CD4-positive, alpha-beta T cell treated with Interleukin-17A for 4 hours (primary cell): ENCODE results near the gene GIMD1.
"Not testable (repeated sequence)": the region's sequence is repeated elsewhere in the genome, so short reads cannot be mapped to it uniquely, and the experiment has no call there.

ENCODE experiments used
- DNase-seq: peaks from one replicate; pipeline ENCODE4 v3.0.0-alpha.2; 2020; ENCODE audit warnings: mixed read lengths

Gene GIMD1

GRCh38 chr4:106344647-106344970, 24.0 kb downstream of the GIMD1 start:
- DNase-seq, result no peak

- DNase-seq, result no peak
Measured at GRCh38 chr4:106343865-106344646, 24.5 kb downstream of the GIMD1 start.

DNA sequence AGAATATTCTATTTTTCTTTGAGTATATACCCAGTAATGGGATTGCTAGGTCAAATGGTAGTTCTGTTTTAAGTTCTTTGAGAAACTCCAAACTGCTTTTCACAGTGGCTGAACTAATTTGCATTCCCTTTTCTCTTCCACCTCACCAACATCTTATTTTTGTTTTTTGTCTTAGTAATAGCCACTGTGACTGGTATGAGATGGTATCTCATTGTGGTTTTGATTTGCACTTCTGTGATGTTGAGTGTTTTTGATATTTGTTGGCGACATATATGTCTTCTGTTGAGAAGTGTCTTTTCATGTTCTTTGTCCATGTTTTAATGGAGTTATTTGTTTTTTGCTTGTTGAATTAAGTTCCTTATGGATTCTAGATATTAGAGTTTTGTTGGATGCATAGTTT, 27.8 kb downstream of the GIMD1 start:
- no peak for DNase-seq

DNA sequence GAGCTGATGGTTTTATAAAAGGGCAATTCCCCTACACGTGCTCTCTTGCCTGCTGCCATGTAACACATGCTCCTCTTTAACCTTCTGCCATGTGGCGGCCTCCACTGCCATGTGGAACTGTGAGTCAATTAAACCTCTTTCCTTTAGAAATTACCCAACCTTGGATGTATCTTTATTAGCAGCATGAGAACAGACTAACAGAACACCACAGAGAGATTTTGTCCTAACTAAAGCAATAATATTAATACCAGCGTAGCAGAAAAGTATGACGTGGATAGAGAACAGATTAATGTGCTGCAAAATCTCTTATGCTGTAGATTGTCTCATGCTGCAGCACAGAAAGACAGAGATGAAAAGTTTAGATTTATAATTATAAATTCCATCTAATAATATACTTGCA, 29.1 kb downstream of the GIMD1 start:
- DNase-seq, result no peak

DNA sequence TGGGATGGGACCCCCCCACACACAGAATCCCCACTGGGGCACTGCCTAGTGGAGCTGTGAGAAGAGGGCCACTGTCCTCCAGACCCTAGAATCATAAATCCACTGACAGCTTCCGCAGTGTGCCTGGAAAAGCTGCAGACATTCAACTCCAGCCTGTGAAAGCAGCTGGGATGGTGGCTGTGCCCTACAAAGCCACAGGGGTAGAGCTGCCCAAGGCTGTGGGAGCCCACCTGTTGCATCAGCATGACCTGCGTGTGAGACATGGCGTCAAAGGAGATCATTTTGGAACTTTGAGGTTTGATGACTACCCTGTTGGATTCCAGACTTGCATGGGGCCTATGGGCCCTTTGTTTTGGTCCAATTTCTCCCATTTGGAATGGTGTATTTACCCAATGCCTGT, 29.9 kb downstream of the GIMD1 start:
- no peak for DNase-seq

GRCh38 chr4:106337916-106338315, 30.7 kb downstream of the GIMD1 start:
- DNase-seq, result no peak

DNA sequence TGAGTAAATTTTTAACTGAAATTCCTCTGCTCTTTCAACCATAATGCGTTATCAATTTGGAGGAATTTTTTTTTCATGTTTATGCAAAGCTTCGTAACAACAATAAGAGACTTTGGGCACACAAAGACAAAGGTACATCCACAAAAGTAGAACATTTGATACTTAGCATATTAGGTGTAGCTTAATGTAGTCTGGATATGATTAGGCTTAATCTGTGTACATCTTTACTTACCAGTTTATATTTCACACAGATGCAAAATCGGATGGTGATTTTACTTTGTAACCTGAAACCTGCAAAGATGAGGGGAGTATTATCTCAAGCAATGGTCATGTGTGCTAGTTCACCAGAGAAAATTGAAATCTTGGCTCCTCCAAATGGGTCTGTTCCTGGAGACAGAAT, 32.0 kb downstream of the GIMD1 start:
- no peak for DNase-seq

GRCh38 chr4:106334741-106335470, 33.7 kb downstream of the GIMD1 start:
- DNase-seq, result no peak

- no peak for DNase-seq
Measured at GRCh38 chr4:106333186-106333585, 35.4 kb downstream of the GIMD1 start.

DNA sequence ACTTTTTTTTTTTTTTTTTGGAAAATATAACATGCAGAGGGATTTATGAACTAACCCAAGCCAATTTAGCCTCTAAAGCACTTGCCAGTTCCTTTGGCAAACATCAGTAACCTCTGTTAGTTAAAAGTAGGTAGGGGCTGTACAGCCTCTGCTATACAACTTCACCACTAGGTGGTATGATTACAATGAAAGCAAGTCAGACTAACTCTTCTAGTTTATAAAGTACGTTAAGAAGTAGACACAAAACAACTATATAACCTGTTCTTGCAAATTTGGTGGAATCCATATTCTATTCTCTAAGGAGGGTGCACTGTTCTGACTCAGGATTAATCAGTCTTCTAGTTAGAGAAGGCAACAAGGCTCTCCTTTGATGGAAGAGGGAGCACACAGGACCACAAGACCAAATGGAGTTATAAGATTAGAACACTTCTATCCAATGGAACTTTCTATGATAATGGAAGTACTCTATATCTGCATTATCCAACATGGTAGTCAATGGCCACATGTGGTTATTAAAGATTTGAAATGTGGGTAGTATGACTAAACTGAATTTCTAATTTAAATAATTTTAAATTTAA, 39.4 kb downstream of the GIMD1 start:
- DNase-seq, result no peak

GRCh38 chr4:106325800-106326199, 42.8 kb downstream of the GIMD1 start:
- DNase-seq, result no peak

DNA sequence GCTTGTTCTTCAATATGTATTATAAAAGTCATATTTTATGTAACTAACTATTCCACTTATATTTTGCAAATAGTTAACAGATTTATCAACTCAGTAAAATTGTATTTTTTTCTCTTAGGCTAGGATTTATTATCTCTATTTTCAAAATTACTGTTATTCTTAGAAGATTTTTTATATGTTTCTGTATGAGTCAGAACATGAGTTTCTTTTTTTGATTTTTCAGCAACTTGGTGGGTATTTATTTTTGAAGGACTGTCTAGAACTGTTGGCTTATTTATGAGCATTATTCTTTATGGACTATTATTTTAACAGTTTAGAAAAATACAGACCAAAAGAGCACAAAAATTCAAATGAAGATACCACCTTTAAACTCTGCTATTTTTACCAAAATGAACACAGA, 45.5 kb downstream of the GIMD1 start:
- no peak for DNase-seq

- DNase-seq, result not testable (repeated sequence)
Measured at GRCh38 chr4:106321814-106322213, 46.8 kb downstream of the GIMD1 start.

GRCh38 chr4:106321168-106321567, 47.4 kb downstream of the GIMD1 start:
- DNase-seq, result not testable (repeated sequence)

DNA sequence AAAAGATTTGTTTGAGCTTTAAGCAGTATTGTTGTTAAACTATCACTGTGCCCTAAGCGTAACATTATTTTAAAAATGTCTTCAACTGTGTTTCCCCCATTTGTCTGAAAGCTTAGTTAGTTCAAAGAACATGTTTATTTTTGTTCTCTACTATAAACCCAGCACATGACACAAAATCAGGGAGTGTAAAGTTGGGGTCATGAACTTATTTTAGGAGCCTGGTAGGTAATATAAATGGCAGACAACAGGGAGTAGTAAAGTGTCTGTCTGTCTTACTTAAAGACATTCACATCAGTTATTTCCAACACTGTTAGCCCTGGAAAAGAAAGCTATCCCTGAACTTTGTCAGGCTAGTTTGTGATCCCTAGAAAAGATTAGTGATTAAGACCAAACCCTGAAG, 48.3 kb downstream of the GIMD1 start:
- DNase-seq, result no peak

- no peak for DNase-seq
Measured at GRCh38 chr4:106318511-106318910, 50.1 kb downstream of the GIMD1 start.

- no peak for DNase-seq
Measured at GRCh38 chr4:106317815-106318214, 50.8 kb downstream of the GIMD1 start.

DNA sequence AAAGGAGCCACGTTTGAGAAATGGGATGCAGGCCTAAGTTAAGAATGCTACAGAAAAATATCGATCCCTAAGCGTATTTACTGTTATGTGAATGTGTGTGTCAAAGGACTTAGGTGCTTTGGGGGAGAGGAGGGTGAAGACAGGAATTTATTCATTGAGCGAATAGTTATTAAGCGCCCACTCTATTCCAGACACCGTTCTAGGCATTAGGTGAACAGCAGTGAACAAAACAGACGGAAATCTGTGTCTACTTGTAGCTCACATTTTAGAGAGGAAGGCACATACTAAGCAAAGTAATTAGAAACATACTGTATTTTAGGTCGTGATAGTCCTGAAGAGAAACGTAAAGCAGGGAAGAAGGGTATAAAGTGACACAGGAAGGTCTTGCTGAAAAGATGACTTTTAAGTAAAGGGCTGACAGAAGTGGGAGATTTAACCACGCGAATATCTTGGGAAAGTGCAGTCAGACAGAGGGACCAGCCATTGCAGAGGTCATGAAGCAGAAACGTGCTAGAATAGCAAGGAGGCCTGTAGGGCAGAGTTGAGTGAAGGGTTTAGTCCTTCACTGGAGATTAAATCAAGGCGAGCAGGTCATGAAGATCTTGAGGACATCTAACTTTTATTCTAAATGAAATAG, 51.7 kb downstream of the GIMD1 start:
- no peak for DNase-seq

DNA sequence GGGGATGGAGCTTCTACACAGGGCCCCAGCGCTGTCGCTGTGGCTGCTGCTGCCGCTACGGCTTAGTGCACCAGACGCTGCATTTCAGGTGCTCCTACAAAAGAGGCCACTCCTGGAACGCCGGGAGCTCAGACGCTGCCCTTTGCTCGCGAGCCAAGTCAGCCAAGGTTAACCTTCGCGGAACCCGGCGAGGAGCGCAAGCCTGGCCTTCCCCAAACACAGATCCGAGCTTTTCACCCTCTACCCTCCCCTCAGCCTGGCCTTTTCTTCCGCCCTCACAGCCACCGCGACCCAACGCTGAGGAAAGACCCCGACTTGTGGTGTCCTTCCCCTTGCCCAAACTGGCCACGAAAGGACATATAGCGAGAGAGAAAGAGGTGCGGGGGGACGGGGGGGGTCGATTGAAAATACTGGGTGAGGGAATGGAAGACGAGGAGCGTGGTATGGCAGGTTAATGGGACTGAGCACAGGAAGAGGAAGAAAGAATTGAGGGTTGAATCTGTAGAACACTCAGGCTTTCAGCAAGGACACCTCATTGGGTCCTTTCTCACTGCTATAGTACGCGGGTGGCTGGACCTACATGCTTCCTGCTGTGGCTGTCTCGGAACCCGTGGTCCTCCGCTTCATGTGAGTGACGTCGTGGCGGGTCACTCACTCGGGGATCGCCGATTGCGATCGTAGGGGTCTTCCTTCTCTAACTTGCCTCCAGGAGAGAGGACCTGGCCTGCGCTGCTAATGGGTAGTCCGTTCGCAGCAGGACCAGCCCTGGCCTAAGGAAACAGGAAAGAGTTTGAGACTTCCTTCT, 52.4 kb downstream of the GIMD1 start, which contains the start of the genes AIMP1 and TBCK:
Gene AIMP1 (plus strand): TSS at position 583 of the 805 bp plus-strand sequence. CDS start 8,460 bp downstream, outside the sequence.
Gene TBCK (minus strand): TSS at position 242 of the 805 bp plus-strand sequence. CDS start 7,249 bp downstream, outside the sequence.
- peak; percentile 84 for DNase-seq

DNA sequence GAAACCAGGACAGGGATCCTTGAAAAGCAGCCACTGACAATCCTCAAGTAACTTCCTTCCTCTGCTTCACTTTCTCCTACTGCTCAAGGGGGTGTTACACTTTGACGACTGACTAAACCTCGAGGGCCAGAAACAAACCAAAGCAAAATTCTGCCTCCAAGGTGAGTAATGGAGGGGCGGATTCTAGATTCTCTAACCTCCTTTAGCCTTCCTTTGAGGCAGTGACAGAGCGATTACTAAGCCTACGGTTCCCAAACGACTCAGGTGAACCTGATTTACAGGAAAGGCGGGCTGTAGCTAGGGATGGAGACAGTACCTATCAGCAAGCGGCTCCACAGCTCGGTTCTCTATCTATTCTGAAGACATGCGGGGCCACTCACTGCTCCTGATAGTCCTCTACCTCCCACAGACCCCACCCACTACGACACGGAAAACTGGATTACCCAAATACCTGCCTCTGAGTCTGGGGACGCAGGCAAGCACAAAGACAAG, 53.1 kb downstream of the GIMD1 start:
- DNase-seq, result peak; percentile 38

DNA sequence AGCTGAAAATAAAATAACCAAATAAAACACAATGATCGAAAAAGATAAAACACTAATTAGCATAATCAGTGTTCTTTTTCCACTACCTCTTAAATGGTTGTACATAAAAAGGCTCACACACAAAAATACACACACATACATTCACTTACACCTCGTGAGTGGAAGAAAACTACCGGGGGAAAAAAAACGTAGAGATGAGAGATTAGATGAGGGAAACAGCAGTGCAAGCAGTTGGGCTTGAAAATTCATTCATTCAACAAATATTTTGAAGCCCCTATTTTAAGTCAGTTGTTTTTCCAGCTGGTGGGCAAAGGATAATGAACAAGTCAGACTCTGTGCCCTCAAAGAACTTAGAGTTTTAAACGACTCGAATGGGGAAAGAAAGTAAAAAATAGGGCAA, 53.6 kb downstream of the GIMD1 start:
- DNase-seq, result no peak

- no peak for DNase-seq
Measured at GRCh38 chr4:106312997-106313522, 55.5 kb downstream of the GIMD1 start.
